ENCODE results near the gene RFWD3. TPM values are rescaled to one million over a fixed set of nuclear protein-coding genes. Genes with fewer than 3 reads are reported as not detected.
"Not testable (repeated sequence)": the region's sequence is repeated elsewhere in the genome, so short reads cannot be mapped to it uniquely, and the experiment has no call there.

RFWD3 gene
- total RNA-seq (2014; rRNA removed): 49.8 and 54.4 TPM in 2 replicates
- polyA plus RNA-seq (2012): 17.3 TPM

DNA sequence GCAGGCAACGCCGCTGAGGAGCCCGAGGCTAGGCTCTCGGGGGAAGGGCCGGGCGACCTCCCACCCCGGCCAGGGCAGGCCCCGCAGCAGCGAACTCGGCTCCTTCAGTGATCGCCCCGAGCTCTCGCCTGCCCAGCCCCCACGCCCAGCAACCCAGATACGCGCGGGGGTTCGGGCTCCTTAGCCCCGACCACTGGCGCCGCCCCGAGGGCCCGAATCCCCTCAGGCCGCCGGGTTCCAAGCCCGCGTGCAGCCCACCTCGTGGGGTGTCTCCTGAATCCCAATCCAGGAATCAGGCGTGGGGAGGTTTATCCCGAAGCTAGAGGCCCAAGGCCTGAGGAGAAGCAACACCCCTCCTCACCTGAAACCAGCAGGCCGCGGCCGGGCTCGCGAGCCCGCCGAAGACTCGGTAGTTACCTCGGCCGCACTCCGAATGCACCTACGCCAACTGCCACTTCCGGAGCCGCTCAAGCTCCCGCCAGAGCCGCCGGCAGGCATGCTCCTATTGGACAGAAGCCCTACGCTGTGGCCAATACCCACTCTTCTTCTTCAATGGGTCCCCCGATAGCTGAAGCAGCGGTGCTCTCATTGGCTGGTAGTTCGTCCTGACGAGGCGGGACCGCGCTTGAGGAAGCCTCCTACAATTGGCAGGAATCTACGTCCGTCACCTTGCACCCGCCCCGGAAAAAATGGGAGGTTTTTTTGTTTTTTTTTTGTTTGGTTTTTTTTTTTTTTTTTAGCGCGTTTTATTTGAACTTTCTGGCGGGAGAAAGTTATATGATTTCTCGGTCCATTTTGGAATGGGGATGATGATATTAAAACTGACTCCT lies at the start of gene RFWD3:
RFWD3 (minus strand) TSS at position 453 of the 830 bp plus-strand sequence. CDS start 5,428 bp downstream, outside the sequence.
- peak; percentile 98 for DNase-seq (ENCODE audit: low read depth)

DNA sequence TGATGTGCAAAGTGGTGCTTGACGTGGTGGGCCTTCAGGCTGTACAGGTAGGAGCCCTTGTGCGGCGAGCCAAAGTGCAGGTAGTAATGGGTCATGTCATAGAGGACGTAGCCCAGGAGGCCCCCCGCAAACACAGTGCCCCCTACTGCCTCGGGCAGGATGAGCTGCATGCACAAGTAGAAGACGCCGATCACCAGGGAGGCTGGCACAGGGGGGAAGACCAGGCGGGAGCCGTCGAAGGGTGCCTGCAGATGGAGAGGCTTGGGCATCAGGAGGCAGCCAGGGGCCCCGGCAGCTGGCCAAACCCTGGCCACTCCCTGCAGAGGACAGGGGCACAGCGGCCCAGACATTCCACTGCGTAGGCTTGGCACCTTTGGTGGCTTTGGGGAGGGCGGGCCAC lies 49.7 kb upstream of the RFWD3 start:
- no peak for DNase-seq (ENCODE audit: low read depth)

GRCh38 chr16:74713876-74714275 lies 47.2 kb upstream of the RFWD3 start:
- DNase-seq (ENCODE audit: low read depth): no peak

- DNase-seq (ENCODE audit: low read depth): no peak
These were observed 46.6 kb upstream of the RFWD3 start for GRCh38 chr16:74713325-74713724.

- DNase-seq (ENCODE audit: low read depth): no peak
These were observed 45.3 kb upstream of the RFWD3 start for GRCh38 chr16:74711938-74712337.

DNA sequence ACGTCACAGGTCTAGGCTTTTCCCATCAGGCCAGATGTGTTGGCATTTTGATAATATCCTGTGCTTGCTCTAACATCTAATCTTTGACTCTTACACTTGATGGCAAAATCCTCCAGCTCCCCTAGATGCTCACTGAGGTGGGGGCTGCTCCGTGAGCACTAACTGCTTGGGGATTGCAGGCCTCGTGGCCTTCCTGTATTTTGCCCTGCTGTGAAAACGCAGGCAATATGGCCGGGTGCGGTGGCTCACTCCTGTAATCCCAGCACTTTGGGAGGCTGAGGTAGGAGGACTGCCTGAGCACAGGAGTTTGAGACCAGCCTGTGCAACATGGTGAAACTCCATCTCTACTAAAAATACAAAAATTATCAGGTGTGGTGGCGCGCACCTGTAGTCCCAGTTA lies 43.7 kb upstream of the RFWD3 start:
- no peak for DNase-seq (ENCODE audit: low read depth)

- DNase-seq (ENCODE audit: low read depth): peak; percentile 58
These were observed 42.8 kb upstream of the RFWD3 start for GRCh38 chr16:74709441-74709877.

DNA sequence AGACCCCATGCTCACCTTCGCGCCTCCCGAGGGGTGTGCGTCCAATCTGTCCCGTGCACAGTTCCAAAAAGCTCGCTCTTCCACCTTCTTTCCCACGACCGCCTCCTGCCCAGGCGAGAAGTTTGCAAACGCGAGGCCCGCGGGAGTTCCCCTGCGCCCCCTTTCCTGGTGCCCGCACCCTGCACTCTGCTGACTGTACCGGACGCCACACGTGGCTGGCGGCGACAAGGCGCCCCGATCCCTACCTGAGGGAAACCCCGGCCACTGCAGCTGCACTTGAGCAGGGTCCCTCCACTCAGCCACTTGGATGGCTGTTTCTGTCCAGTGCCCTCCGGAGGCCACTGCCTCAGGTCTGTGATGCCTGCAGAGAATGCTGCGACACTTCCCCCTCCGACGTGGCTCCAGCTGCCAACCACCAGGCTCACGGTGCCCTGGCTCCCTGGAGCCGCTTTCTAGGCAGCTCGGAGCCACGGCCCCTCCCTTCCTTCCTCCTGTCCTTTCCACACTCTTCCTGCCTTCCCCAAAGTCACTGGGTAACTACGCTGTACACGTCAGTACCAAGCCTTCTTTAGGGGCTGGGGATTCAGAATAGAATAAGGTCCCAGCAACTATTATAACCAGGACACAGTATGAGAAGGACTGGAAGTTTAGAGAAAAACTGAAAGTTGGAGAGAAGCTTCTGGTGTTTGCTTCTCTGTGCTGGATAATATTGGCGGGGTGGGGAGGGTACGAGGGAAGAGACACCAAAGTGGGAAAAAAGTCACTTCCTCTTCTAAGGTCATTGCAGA lies 34.0 kb upstream of the RFWD3 start, which contains the start of gene MLKL:
MLKL (minus strand) TSS at position 425 of the 788 bp plus-strand sequence. CDS start 5,105 bp downstream, outside the sequence.
- peak; percentile 60 for DNase-seq (ENCODE audit: low read depth)

GRCh38 chr16:74700116-74700437 lies 33.4 kb upstream of the RFWD3 start:
- no peak for DNase-seq (ENCODE audit: low read depth)

- no peak for DNase-seq (ENCODE audit: low read depth)
These were observed 33.0 kb upstream of the RFWD3 start for GRCh38 chr16:74699666-74700065.

GRCh38 chr16:74698222-74698621 lies 31.5 kb upstream of the RFWD3 start:
- DNase-seq (ENCODE audit: low read depth): peak; percentile 8

- peak; percentile 89 for DNase-seq (ENCODE audit: low read depth)
These were observed 29.1 kb upstream of the RFWD3 start for GRCh38 chr16:74695450-74696422.

DNA sequence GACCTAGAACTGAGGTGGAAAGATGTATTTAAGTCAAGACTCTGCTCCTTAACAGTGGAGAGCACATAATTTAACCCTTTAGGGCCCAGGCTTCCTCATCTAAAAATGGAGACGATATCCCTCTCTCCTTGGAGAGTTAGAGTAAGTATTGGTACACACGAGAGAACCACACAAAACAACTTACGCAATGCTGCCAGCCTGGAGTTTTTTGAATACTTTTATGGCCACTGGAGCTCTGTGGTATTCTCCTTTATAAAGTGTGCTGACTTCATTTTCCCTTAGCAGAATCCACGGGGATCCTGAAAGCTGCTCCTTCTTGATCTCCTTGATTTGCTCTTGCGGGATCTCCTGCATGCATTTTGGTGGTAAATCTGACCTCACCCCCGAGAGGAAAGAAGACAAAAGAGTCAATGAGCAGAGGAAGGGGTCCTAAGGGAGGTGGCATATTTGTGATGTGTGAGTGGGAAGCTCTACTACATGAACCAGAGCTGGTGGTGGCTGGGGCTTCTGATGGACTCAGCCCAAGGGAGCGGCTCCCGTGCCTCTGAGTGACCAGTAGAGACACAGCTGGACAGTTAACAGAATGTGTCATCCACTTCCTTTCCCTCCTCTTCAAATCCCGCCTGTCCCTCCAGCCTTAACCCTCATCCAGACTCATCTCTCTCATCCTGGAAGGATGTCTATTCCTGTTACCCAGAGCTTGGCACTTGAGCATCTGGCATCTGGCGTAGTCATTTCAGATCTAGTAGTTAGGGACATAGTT lies 24.6 kb upstream of the RFWD3 start:
- DNase-seq (ENCODE audit: low read depth): peak; percentile 34

GRCh38 chr16:74682556-74682955 lies 15.9 kb upstream of the RFWD3 start:
- DNase-seq (ENCODE audit: low read depth): no peak

- no peak for DNase-seq (ENCODE audit: low read depth)
These were observed 14.0 kb upstream of the RFWD3 start for GRCh38 chr16:74680681-74681080.

GRCh38 chr16:74679983-74680382 lies 13.3 kb upstream of the RFWD3 start:
- DNase-seq (ENCODE audit: low read depth): no peak

- DNase-seq (ENCODE audit: low read depth): no peak
These were observed 11.2 kb upstream of the RFWD3 start for GRCh38 chr16:74677868-74678267.

DNA sequence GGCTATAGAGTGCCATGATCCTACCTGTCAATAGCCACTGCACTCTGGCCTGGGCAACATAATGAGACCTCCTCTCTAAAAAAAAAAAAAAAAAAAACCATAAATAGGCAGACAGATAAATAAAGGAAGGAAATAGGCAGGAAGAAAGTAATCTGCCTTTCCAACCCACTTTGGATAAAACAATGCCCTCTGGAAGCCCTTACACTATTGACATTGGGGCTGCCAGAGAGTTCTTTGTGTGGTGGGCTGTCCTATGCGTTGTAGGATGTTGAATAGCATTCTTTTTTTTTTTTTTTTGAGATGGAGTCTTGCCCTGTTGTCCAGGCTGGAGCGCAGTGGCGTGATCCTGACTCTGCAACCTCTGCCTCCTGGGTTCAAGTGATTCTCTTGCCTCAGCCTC lies 7.2 kb upstream of the RFWD3 start:
- no peak for DNase-seq (ENCODE audit: low read depth)

DNA sequence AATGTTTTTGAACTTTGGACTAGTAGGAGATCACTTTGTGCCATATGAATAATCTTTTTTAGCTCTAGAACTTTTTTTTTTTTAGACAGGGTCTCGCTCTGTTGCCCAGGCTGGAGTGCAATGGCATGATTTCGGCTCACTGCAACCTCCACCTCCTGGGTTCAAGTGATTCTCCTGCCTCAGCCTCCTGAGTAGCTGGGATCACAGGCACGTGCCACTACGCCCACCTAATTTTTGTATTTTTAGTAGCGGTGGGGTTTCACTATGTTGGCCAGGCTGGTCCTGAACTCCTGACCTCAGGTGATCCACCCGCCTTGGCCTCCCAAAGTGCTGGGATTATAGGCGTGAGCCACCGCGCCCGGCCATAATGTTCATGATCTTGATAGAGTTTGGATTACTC lies 2.2 kb upstream of the RFWD3 start:
- not testable (repeated sequence) for DNase-seq (ENCODE audit: low read depth)

GRCh38 chr16:74667255-74667700 lies 601 bp upstream of the RFWD3 start:
- DNase-seq (ENCODE audit: low read depth): no peak
